Occipital lobe (tissue), 2 donors: ENCODE data around the gene NCK2. TPM values are rescaled to one million over a fixed set of nuclear protein-coding genes. Genes with fewer than 3 reads are reported as not detected.
"Not testable (repeated sequence)": the region's sequence is repeated elsewhere in the genome, so short reads cannot be mapped to it uniquely, and the experiment has no call there.

Source experiments
- DNase-seq: peaks from one replicate; lab custom pipeline; 2025; lab: John Stamatoyannopoulos, UW
- total RNA-seq: library from RNA; depleted of rRNA; stranded (reverse); fragments of >200 nt; gene quantifications from one replicate; pipeline ENCODE4 v1.2.3, GENCODE V29; 2014

The NCK2 gene
- total RNA-seq, 1 donor from 2014 or later = 86.1 TPM

- DNase-seq = no peak
Measured at GRCh38 chr2:105754011-105754410, 9.3 kb downstream of the NCK2 start.

- DNase-seq = no peak
Measured at GRCh38 chr2:105754994-105755393, 10.3 kb downstream of the NCK2 start.

GRCh38 chr2:105755895-105756294, 11.2 kb downstream of the NCK2 start:
- DNase-seq = no peak

GRCh38 chr2:105756435-105756834, 11.7 kb downstream of the NCK2 start:
- no peak for DNase-seq

GRCh38 chr2:105756865-105757264, 12.2 kb downstream of the NCK2 start:
- DNase-seq = not testable (repeated sequence)

GRCh38 chr2:105757433-105757832, 12.7 kb downstream of the NCK2 start:
- no peak for DNase-seq

- no peak for DNase-seq
Measured at GRCh38 chr2:105760191-105760590, 15.5 kb downstream of the NCK2 start.

- DNase-seq = no peak
Measured at GRCh38 chr2:105760639-105761337, 16.1 kb downstream of the NCK2 start.

GRCh38 chr2:105761931-105762515, 17.3 kb downstream of the NCK2 start:
- DNase-seq = no peak

- DNase-seq = no peak
Measured at GRCh38 chr2:105763076-105763475, 18.4 kb downstream of the NCK2 start.

GRCh38 chr2:105764059-105764458, 19.3 kb downstream of the NCK2 start:
- no peak for DNase-seq

GRCh38 chr2:105765415-105766299, 20.9 kb downstream of the NCK2 start:
- no peak for DNase-seq

- no peak for DNase-seq
Measured at GRCh38 chr2:105766300-105766866, 21.7 kb downstream of the NCK2 start.

- DNase-seq = no peak
Measured at GRCh38 chr2:105768176-105768575, 23.5 kb downstream of the NCK2 start.

- DNase-seq = no peak
Measured at GRCh38 chr2:105768961-105769452, 24.3 kb downstream of the NCK2 start.

- no peak for DNase-seq
Measured at GRCh38 chr2:105769504-105769903, 24.8 kb downstream of the NCK2 start.

- DNase-seq = no peak
Measured at GRCh38 chr2:105770149-105770548, 25.4 kb downstream of the NCK2 start.

- not testable (repeated sequence) for DNase-seq
Measured at GRCh38 chr2:105771291-105771690, 26.6 kb downstream of the NCK2 start.

- DNase-seq = no peak
Measured at GRCh38 chr2:105771836-105772235, 27.1 kb downstream of the NCK2 start.

- DNase-seq = no peak
Measured at GRCh38 chr2:105772362-105772761, 27.6 kb downstream of the NCK2 start.

GRCh38 chr2:105773568-105773967, 28.9 kb downstream of the NCK2 start:
- no peak for DNase-seq
